GM18951 (cell line): ENCODE results near the gene COLEC12.

Experiments used
- POLR2A ChIP-seq: IDR thresholded peaks from 4 replicates; pipeline ENCODE4 v1.6.1; 2011; ENCODE audit warnings: mild to moderate bottlenecking; ENCODE audit not compliant: insufficient read length, insufficient read depth; ENCODE audit errors: extremely low read depth
- in situ Hi-C: fragments of 300-500 bp; cut with MboI; formaldehyde crosslinking; loops from one replicate; pipeline ENCODE4 v1.12.0; 2022; ENCODE audit warnings: low sequenced_read_pairs, mixed read lengths, inconsistent platforms; ENCODE audit not compliant: unreplicated experiment

COLEC12 gene

GRCh38 chr18:457521-458412 is 42.7 kb downstream of the COLEC12 start:
- in situ Hi-C loops = no loop called here
- no peak for TF ChIP-seq POLR2A

DNA sequence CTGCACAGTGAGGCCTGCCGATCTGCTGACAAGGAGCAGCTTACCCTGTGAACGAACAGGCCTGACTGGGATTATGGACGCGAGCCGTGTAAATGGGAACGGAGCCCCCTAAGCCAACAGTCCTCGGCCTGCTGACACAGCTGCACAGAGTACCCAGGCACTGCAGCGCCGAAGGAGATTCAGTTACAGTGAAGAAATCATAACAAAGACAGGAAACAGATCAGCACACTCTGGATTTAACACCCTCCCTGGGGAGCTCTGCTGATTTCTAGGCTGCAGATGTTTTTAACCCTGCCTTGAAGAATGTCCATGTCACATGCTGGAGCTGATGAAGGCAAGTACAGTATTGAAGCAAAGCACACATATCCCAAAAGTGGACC is 43.4 kb downstream of the COLEC12 start:
- no peak for TF ChIP-seq POLR2A
- in situ Hi-C loops = no loop called here

GRCh38 chr18:456361-457139 is 44.0 kb downstream of the COLEC12 start:
- TF ChIP-seq POLR2A = no peak
- in situ Hi-C loops = no loop called here

DNA sequence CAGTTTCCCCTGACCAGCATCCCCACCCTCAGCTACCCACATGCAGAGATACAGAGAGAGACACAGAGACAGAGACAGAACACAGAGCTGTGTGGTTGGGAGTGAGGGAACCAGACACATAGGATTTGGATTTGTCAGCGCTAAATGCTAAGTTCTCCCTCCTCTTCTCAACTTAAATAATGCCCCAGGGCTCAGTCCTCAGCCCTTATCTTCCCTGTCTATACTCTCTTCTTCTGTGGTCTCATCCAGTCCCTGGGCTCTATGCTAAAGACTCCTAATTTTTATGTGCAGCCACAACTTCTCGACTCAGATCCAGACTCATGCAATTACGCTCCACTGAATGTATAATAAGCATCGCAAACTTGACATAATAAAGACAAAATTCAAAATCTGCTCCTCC is 47.1 kb downstream of the COLEC12 start:
- TF ChIP-seq POLR2A = no peak
- in situ Hi-C loops = no loop called here

DNA sequence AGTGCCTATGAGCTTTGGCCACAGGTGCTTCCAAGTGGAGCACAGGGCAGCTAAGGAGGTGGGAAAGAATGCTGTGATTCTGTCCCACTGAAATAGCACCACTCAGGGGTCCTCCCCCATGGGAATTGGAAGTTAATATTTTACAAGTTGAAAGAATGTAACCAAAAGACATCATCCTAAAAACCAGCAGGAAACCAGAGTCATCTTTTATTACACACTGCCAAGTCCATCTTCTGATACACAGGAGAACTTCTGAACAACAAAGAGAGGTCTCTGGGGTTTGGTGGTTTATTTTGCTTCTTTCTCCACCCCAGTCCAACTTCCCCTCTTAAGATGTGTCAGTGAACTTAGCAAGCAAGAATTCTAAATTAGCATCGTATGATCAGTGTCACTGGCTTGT is 47.7 kb downstream of the COLEC12 start:
- in situ Hi-C loops = no loop called here
- TF ChIP-seq POLR2A = no peak

GRCh38 chr18:449374-449773 is 51.1 kb downstream of the COLEC12 start:
- in situ Hi-C loops = no loop called here
- TF ChIP-seq POLR2A = no peak

DNA sequence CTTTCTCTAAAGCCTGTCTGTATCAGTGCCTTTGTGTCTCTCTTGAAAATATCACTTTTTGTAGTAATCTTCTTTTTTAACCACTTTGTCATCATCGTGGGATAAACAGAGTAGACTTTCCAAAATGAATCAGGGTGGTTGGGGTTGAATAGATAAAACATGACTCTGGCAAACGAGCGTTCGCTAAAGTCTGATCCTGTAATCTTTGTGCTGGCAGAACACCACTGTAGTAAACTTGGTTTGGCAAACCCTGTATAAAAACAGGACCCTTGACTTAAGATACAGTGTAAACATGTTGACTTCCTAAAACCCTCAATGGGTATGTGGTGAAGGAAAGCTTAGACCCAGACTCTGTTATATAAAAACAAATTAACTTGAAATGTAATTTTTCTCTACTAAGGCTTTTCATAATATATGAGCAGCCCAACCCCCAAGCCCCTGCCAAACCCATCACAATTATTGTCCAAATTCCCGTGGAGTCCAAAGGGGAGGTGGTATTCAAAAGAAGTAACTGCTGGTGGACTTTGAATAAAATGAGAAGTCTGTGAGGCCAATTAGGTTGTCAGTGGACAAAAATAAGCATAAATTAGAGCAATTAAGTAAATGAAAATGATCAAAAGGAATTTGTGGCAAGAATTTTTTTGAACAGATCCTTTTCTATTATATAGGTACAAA is 52.2 kb downstream of the COLEC12 start:
- in situ Hi-C loops = no loop called here
- no peak for TF ChIP-seq POLR2A

DNA sequence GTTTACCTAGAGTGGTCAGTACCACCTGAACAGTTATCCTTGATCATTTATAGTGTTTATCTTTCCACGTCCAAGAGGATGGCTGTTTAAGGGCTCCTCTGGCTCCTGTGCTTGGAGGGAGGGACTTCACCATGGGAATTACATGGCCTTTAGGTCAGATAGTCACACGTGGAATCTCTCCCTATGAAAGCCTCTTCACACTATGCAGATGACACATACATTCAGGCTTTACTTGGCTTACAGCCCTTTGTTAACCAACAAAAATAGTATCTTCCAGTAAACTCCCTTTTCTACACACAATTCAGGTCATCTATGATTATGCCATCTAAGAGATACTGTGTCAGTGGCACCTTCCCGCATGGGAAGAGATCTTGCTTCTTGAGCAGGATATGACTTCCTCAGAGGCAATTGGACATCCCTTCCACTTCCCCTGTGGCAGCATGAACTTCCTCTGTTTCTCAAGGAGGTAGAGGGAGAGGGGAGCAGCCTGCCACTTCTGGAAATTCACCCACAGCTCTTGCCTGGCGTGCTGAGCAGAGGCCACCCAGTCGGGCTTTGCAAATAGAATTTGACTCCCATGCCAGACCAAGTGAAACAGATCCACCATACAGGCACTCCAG is 53.5 kb downstream of the COLEC12 start:
- in situ Hi-C loops = no loop called here
- TF ChIP-seq POLR2A = no peak

GRCh38 chr18:445055-445454 is 55.4 kb downstream of the COLEC12 start:
- no peak for TF ChIP-seq POLR2A
- in situ Hi-C loops = no loop called here

GRCh38 chr18:438571-438970 is 61.9 kb downstream of the COLEC12 start:
- no peak for TF ChIP-seq POLR2A
- in situ Hi-C loops = no loop called here

GRCh38 chr18:435940-436339 is 64.6 kb downstream of the COLEC12 start:
- no peak for TF ChIP-seq POLR2A
- in situ Hi-C loops = no loop called here

GRCh38 chr18:434410-434809 is 66.1 kb downstream of the COLEC12 start:
- TF ChIP-seq POLR2A = no peak
- in situ Hi-C loops = no loop called here

GRCh38 chr18:433960-434359 is 66.5 kb downstream of the COLEC12 start:
- in situ Hi-C loops = no loop called here
- TF ChIP-seq POLR2A = no peak

- no peak for TF ChIP-seq POLR2A
- in situ Hi-C loops = no loop called here
These were observed 67.2 kb downstream of the COLEC12 start for GRCh38 chr18:433298-433697.
